Fibroblast of the aortic adventitia (primary cell): ENCODE results near the gene SUSD1. TPM values are rescaled to one million over a fixed set of nuclear protein-coding genes. Genes with fewer than 3 reads are reported as not detected.
A peak's percentile ranks its signal among the peaks of the same experiment; 100 is the strongest.

Experiments
- DNase-seq: peaks from one replicate; pipeline ENCODE4 v3.0.0-alpha.2; 2010; ENCODE audit warnings: low read depth
- H3K4me3 ChIP-seq: 2 replicates; pipeline ENCODE4 v1.5.1; 2011; ENCODE audit warnings: low read depth, mild to moderate bottlenecking, control low read depth, low read length, moderate library complexity
- CTCF ChIP-seq: IDR thresholded peaks from 2 replicates; pipeline ENCODE4 v1.5.1; 2011; ENCODE audit warnings: mild to moderate bottlenecking, low read length, control low read depth, inconsistent platforms; ENCODE audit not compliant: insufficient read depth
- total RNA-seq: library from RNA; depleted of rRNA; stranded (reverse); fragments of >200 nt; gene quantifications from 2 replicates; pipeline ENCODE4 v1.2.3, GENCODE V29; 2012; ENCODE audit warnings: low replicate concordance

The SUSD1 gene
- total RNA-seq, 1 donor, result 16.4 TPM

DNA sequence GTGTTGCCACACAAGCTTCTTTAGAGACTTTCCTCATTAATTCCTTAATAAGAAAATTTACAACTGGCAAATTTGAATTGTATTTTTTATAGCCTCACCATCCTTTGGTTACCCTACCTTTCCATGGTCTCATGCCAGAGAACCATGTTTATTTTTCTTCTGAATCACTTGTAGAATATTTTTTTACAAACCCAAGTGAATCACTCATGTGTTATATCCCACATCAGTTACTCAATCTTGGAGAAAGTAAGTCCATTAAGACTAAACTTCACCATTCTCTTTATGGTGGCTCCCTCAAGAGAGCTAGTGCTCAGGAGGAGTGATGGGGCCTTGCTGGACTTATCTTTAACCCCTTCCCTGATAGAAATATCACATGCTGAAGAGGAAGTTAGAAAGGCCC is 128.9 kb downstream of the SUSD1 start:
- H3K4me3 ChIP-seq, result no peak overlapping the region
- no peak for TF ChIP-seq CTCF
- peak; percentile 69 for DNase-seq

- no peak overlapping the region for H3K4me3 ChIP-seq
- no peak for DNase-seq
- no peak for TF ChIP-seq CTCF
These were observed 130.2 kb downstream of the SUSD1 start for GRCh38 chr9:112044881-112045280.

DNA sequence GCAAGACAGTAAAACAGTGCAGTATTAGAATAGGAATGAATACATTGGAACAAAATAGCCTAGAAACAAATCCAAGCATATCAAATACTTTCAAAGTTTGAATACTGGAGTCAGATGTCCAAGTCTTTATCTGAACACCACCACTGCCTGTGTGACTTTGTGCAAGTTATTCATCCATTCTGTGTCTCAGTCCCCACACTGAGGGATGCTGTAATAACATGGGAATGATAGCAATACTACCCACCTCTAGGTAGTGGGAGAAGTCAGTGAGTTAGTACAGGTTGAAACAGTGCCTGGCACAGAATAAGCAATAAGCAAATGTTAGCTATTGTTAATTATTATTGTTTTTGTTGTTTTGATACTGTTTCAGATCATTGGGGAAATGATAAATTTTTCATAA is 130.9 kb downstream of the SUSD1 start:
- peak; percentile 52 for DNase-seq
- no peak overlapping the region for H3K4me3 ChIP-seq
- no peak for TF ChIP-seq CTCF

- TF ChIP-seq CTCF, result no peak
- peak; percentile 62 for DNase-seq
- H3K4me3 ChIP-seq, result no peak overlapping the region
These were observed 131.7 kb downstream of the SUSD1 start for GRCh38 chr9:112043423-112043822.

GRCh38 chr9:112042769-112043168 is 132.3 kb downstream of the SUSD1 start:
- no peak overlapping the region for H3K4me3 ChIP-seq
- no peak for DNase-seq

GRCh38 chr9:112042244-112042638 is 132.9 kb downstream of the SUSD1 start:
- TF ChIP-seq CTCF, result no peak
- DNase-seq, result no peak
- H3K4me3 ChIP-seq, result no peak overlapping the region

More at GRCh38 chr9:112042769-112043168, 132.3 kb downstream of the SUSD1 start:
- TF ChIP-seq CTCF, result no peak

- peak; percentile 100 for DNase-seq
- no peak overlapping the region for H3K4me3 ChIP-seq
- no peak for TF ChIP-seq CTCF
These were observed 133.4 kb downstream of the SUSD1 start for GRCh38 chr9:112041536-112042243.
